ENCODE results near the gene KCNH5.

DNA sequence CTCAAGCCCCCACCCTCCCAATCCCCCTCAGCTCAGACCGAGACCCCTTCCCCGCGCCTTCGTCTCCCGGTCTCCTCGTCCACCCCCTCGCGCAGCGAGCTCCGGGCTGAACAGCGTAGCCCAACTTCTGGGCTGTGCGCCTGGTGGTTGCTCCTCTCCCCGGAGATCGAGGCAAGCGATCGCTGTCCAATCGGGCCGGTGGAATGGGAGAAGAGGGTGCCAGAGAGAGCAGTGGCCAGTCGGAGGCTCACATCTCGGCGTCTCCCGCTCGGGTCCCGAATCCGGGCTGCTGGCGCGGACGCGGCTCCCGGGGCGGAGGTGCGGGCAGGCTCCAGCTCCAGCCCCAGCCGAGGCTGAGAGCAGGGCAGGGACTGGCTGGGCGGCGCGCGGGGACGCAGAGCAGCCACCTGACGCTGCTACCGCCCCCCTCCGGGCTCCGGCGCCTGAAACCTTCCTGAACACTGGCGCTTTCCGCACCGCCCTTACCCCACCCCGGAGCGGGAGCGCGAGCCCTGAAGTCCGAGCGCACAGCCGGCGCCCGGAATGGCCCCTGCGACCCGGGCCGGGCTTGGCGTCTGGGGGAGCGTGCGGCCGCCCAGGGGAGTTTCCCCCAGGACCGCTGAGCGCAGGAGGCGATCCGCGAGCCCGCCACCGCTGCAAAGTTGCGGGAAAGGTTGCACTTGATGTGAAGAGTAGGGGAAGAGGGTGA is 508 bp upstream of the KCNH5 start:
- TF ChIP-seq, protein P1, sequence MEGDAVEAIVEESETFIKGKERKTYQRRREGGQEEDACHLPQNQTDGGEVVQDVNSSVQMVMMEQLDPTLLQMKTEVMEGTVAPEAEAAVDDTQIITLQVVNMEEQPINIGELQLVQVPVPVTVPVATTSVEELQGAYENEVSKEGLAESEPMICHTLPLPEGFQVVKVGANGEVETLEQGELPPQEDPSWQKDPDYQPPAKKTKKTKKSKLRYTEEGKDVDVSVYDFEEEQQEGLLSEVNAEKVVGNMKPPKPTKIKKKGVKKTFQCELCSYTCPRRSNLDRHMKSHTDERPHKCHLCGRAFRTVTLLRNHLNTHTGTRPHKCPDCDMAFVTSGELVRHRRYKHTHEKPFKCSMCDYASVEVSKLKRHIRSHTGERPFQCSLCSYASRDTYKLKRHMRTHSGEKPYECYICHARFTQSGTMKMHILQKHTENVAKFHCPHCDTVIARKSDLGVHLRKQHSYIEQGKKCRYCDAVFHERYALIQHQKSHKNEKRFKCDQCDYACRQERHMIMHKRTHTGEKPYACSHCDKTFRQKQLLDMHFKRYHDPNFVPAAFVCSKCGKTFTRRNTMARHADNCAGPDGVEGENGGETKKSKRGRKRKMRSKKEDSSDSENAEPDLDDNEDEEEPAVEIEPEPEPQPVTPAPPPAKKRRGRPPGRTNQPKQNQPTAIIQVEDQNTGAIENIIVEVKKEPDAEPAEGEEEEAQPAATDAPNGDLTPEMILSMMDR (IDR thresholded peaks at IDR 0.05): no peak
- TF ChIP-seq CHD2 (IDR thresholded peaks at IDR 0.05; ENCODE audit: low read length, partially characterized antibody): no peak
- TF ChIP-seq NFIC (IDR thresholded peaks at IDR 0.05; ENCODE audit: borderline replicate concordance): no peak
- TF ChIP-seq NRF1 (IDR thresholded peaks at IDR 0.05; ENCODE audit: low read depth, low read length): no peak

Data from SK-N-SH (cell line).